GM23338 (cell line): ENCODE results near the gene CABYR.

Source experiments
- CREB1 ChIP-seq: fragments of 250-450 bp; sonication (Bioruptor Pico); IDR thresholded peaks from 2 replicates; pipeline ENCODE4 v1.5.0; 2020; ENCODE audit warnings: low read depth, mild to moderate bottlenecking, moderate library complexity
- EZH2 ChIP-seq: fragments of 200-600 bp; sonication (generic); IDR thresholded peaks from one replicate; pipeline ENCODE4 v1.8.0; 2017; ENCODE audit warnings: antibody characterized with exemption, mild to moderate bottlenecking, low read depth; ENCODE audit not compliant: unreplicated experiment
- EZH2phosphoT487 ChIP-seq: fragments of 200-600 bp; sonication (generic); IDR thresholded peaks from one replicate; pipeline ENCODE4 v1.8.1; 2018; ENCODE audit warnings: antibody characterized with exemption; ENCODE audit not compliant: unreplicated experiment
- JUNB ChIP-seq: IDR thresholded peaks from one replicate; pipeline ENCODE4 v1.6.1; 2016; ENCODE audit warnings: antibody characterized with exemption; ENCODE audit not compliant: unreplicated experiment
- POLR2AphosphoS5 ChIP-seq: IDR thresholded peaks from 2 replicates; pipeline ENCODE4 v1.6.1; 2016; ENCODE audit warnings: antibody characterized with exemption, low read depth
- STAT1 ChIP-seq: IDR thresholded peaks from one replicate; pipeline ENCODE4 v1.6.1; 2016; ENCODE audit warnings: antibody characterized with exemption; ENCODE audit not compliant: unreplicated experiment
- ZNF114 ChIP-seq: fragments of 250-450 bp; sonication (Bioruptor Pico); IDR thresholded peaks from 2 replicates; pipeline ENCODE4 v1.5.0; 2020; ENCODE audit warnings: mild to moderate bottlenecking, moderate library complexity
- ZNF331 ChIP-seq: fragments of 250-450 bp; sonication (Bioruptor Pico); IDR thresholded peaks from 2 replicates; pipeline ENCODE4 v1.5.0; 2020; ENCODE audit warnings: low read depth, mild to moderate bottlenecking, moderate library complexity
- TF ChIP-seq, protein P1 (sequence below), 2 experiments: fragments of 200-600 bp in 1 of 2; sonication (generic) in 1 of 2; conservative IDR thresholded peaks; 2 replicates each; pipeline versions ENCODE4 v1.5.1 to v1.6.1; 2016 to 2017; ENCODE audit warnings: antibody characterized with exemption in 2 of 2, low read depth in 2 of 2, mild to moderate bottlenecking in 2 of 2, moderate library complexity in 1 of 2
- TF ChIP-seq, protein P2 (sequence below): IDR thresholded peaks from one replicate; pipeline ENCODE4 v1.6.1; 2018; ENCODE audit warnings: antibody characterized with exemption; ENCODE audit not compliant: unreplicated experiment
- TF ChIP-seq, protein P3 (sequence below): fragments of 250-450 bp; sonication (Bioruptor Pico); IDR thresholded peaks from 2 replicates; pipeline ENCODE4 v1.5.0; 2020; ENCODE audit warnings: mild to moderate bottlenecking, moderate library complexity
- TF ChIP-seq, protein P4 (sequence below): IDR thresholded peaks from 2 replicates; pipeline ENCODE4 v1.6.1; 2016; ENCODE audit warnings: antibody characterized with exemption

DNA sequence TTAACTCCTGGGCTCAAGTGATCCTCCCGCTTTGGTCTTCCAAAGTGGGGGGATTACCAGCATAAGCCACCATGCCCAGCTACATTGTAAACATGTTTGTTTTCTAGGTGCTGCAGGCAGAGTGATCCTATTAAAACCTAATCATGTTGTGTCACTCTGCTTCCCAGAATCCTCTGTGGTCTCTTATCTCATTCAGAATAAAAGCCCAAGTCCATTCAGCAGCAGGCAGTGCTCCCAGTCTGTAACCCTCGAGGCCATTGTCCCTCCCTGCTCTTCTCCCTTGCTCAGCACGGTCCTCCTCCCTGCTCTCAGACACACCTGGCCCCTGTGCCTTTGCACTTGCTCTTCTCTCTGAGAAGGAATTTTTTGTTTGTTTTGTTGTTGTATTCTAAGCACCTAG is 11.1 kb upstream of the CABYR start:
- TF ChIP-seq POLR2AphosphoS5 (no peak), EZH2phosphoT487 (no peak), ZNF114 (no peak), JUNB (no peak), EZH2 (no peak), ZNF331 (CRISPR knock-in tag) (no peak), CREB1 (CRISPR knock-in tag) (no peak), STAT1 (no peak)
- TF ChIP-seq, protein P1, sequence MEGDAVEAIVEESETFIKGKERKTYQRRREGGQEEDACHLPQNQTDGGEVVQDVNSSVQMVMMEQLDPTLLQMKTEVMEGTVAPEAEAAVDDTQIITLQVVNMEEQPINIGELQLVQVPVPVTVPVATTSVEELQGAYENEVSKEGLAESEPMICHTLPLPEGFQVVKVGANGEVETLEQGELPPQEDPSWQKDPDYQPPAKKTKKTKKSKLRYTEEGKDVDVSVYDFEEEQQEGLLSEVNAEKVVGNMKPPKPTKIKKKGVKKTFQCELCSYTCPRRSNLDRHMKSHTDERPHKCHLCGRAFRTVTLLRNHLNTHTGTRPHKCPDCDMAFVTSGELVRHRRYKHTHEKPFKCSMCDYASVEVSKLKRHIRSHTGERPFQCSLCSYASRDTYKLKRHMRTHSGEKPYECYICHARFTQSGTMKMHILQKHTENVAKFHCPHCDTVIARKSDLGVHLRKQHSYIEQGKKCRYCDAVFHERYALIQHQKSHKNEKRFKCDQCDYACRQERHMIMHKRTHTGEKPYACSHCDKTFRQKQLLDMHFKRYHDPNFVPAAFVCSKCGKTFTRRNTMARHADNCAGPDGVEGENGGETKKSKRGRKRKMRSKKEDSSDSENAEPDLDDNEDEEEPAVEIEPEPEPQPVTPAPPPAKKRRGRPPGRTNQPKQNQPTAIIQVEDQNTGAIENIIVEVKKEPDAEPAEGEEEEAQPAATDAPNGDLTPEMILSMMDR (conservative IDR thresholded peaks at IDR 0.05; ENCODE audit: low read depth in 2 of 2), result no peak
- TF ChIP-seq, protein P2, sequence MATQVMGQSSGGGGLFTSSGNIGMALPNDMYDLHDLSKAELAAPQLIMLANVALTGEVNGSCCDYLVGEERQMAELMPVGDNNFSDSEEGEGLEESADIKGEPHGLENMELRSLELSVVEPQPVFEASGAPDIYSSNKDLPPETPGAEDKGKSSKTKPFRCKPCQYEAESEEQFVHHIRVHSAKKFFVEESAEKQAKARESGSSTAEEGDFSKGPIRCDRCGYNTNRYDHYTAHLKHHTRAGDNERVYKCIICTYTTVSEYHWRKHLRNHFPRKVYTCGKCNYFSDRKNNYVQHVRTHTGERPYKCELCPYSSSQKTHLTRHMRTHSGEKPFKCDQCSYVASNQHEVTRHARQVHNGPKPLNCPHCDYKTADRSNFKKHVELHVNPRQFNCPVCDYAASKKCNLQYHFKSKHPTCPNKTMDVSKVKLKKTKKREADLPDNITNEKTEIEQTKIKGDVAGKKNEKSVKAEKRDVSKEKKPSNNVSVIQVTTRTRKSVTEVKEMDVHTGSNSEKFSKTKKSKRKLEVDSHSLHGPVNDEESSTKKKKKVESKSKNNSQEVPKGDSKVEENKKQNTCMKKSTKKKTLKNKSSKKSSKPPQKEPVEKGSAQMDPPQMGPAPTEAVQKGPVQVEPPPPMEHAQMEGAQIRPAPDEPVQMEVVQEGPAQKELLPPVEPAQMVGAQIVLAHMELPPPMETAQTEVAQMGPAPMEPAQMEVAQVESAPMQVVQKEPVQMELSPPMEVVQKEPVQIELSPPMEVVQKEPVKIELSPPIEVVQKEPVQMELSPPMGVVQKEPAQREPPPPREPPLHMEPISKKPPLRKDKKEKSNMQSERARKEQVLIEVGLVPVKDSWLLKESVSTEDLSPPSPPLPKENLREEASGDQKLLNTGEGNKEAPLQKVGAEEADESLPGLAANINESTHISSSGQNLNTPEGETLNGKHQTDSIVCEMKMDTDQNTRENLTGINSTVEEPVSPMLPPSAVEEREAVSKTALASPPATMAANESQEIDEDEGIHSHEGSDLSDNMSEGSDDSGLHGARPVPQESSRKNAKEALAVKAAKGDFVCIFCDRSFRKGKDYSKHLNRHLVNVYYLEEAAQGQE, result no peak
- TF ChIP-seq, protein P3, sequence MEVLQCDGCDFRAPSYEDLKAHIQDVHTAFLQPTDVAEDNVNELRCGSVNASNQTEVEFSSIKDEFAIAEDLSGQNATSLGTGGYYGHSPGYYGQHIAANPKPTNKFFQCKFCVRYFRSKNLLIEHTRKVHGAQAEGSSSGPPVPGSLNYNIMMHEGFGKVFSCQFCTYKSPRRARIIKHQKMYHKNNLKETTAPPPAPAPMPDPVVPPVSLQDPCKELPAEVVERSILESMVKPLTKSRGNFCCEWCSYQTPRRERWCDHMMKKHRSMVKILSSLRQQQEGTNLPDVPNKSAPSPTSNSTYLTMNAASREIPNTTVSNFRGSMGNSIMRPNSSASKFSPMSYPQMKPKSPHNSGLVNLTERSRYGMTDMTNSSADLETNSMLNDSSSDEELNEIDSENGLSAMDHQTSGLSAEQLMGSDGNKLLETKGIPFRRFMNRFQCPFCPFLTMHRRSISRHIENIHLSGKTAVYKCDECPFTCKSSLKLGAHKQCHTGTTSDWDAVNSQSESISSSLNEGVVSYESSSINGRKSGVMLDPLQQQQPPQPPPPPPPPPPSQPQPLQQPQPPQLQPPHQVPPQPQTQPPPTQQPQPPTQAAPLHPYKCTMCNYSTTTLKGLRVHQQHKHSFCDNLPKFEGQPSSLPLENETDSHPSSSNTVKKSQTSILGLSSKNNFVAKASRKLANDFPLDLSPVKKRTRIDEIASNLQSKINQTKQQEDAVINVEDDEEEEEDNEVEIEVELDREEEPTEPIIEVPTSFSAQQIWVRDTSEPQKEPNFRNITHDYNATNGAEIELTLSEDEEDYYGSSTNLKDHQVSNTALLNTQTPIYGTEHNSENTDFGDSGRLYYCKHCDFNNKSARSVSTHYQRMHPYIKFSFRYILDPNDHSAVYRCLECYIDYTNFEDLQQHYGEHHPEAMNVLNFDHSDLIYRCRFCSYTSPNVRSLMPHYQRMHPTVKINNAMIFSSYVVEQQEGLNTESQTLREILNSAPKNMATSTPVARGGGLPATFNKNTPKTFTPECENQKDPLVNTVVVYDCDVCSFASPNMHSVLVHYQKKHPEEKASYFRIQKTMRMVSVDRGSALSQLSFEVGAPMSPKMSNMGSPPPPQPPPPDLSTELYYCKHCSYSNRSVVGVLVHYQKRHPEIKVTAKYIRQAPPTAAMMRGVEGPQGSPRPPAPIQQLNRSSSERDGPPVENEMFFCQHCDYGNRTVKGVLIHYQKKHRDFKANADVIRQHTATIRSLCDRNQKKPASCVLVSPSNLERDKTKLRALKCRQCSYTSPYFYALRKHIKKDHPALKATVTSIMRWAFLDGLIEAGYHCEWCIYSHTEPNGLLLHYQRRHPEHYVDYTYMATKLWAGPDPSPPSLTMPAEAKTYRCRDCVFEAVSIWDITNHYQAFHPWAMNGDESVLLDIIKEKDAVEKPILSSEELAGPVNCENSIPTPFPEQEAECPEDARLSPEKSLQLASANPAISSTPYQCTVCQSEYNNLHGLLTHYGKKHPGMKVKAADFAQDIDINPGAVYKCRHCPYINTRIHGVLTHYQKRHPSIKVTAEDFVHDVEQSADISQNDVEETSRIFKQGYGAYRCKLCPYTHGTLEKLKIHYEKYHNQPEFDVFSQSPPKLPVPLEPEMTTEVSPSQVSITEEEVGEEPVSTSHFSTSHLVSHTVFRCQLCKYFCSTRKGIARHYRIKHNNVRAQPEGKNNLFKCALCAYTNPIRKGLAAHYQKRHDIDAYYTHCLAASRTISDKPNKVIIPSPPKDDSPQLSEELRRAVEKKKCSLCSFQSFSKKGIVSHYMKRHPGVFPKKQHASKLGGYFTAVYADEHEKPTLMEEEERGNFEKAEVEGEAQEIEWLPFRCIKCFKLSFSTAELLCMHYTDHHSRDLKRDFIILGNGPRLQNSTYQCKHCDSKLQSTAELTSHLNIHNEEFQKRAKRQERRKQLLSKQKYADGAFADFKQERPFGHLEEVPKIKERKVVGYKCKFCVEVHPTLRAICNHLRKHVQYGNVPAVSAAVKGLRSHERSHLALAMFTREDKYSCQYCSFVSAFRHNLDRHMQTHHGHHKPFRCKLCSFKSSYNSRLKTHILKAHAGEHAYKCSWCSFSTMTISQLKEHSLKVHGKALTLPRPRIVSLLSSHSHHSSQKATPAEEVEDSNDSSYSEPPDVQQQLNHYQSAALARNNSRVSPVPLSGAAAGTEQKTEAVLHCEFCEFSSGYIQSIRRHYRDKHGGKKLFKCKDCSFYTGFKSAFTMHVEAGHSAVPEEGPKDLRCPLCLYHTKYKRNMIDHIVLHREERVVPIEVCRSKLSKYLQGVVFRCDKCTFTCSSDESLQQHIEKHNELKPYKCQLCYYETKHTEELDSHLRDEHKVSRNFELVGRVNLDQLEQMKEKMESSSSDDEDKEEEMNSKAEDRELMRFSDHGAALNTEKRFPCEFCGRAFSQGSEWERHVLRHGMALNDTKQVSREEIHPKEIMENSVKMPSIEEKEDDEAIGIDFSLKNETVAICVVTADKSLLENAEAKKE (CRISPR knock-in tag), result no peak
- TF ChIP-seq, protein P4, sequence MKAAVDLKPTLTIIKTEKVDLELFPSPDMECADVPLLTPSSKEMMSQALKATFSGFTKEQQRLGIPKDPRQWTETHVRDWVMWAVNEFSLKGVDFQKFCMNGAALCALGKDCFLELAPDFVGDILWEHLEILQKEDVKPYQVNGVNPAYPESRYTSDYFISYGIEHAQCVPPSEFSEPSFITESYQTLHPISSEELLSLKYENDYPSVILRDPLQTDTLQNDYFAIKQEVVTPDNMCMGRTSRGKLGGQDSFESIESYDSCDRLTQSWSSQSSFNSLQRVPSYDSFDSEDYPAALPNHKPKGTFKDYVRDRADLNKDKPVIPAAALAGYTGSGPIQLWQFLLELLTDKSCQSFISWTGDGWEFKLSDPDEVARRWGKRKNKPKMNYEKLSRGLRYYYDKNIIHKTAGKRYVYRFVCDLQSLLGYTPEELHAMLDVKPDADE, result no peak
